A549 (cell line): ENCODE data around the gene MBLAC1. TPM values are rescaled to one million over a fixed set of nuclear protein-coding genes. Genes with fewer than 3 reads are reported as not detected.

Experiments
- ATAC-seq, 2 experiments: fragments of 200-7000 bp in 1 of 2; fragments of >200 bp in 1 of 2; cut with Nextera tagmentation in 1 of 2; cut with Tn5 transposase in 1 of 2; 3 replicates each; pipeline versions ENCODE4 v1.8.0 to v1.9.1; 2018 to 2020; ENCODE audit warnings: mild to moderate bottlenecking in 1 of 2, moderate library complexity in 1 of 2
- CTCF ChIA-PET: fragments of 300-600 bp; sonication (Branson Sonifier 250); formaldehyde crosslinking; extraction: SDS; loops from one replicate; lab custom pipeline; 2021; ENCODE audit warnings: antibody characterized with exemption, inconsistent platforms; lab: Yijun Ruan, JAX
- POLR2A ChIA-PET: fragments of 350-600 bp; formaldehyde crosslinking; extraction: SDS; loops from one replicate; lab custom pipeline; 2021; ENCODE audit warnings: antibody characterized with exemption, inconsistent platforms; lab: Yijun Ruan, JAX
- DNase-seq, 2 experiments: peaks; one replicate each; pipeline versions ENCODE4 v3.0.0 to v3.0.0-alpha.2; 2011 to 2016; ENCODE audit warnings: low read depth in 1 of 2, low spot score in 1 of 2
- FAIRE-seq: peaks from 2 replicates; lab custom pipeline; 2011; peaks lifted over from hg19 to GRCh38; lab: Jason Lieb, UNC
- H3K27ac ChIP-seq, 2 experiments: fragments of >200 bp; sonication (Bioruptor Twin); formaldehyde crosslinking; 3 replicates each; pipeline ENCODE4 v1.5.1; 2016 to 2017
- H3K4me1 ChIP-seq: fragments of >200 bp; sonication (Bioruptor Twin); formaldehyde crosslinking; 3 replicates; pipeline ENCODE4 v1.6.1; 2016
- H3K4me2 ChIP-seq: fragments of >200 bp; sonication (Bioruptor Twin); formaldehyde crosslinking; 3 replicates; pipeline ENCODE4 v1.6.1; 2016
- H3K4me3 ChIP-seq: fragments of >200 bp; sonication (Bioruptor Twin); formaldehyde crosslinking; 3 replicates; pipeline ENCODE4 v1.5.1; 2016
- H3K9me3 ChIP-seq: fragments of >200 bp; sonication (Bioruptor Twin); formaldehyde crosslinking; 3 replicates; pipeline ENCODE4 v1.6.1; 2016
- CBX2 ChIP-seq: fragments of 200-600 bp; sonication (generic); IDR thresholded peaks from 2 replicates; pipeline ENCODE4 v1.6.1; 2016; ENCODE audit warnings: low read depth, mild to moderate bottlenecking, borderline replicate concordance
- CBX8 ChIP-seq: fragments of 200-600 bp; sonication (generic); IDR thresholded peaks from 2 replicates; pipeline ENCODE4 v1.6.1; 2016
- EHF ChIP-seq: fragments of 250-450 bp; sonication (Bioruptor Pico); IDR thresholded peaks from 2 replicates; pipeline ENCODE4 v1.5.0; 2020; ENCODE audit warnings: mild to moderate bottlenecking
- EP300 ChIP-seq, 2 experiments: fragments of >200 bp; sonication (Bioruptor Twin); formaldehyde crosslinking; IDR thresholded peaks; 2 replicates in 1 of 2; 3 replicates in 1 of 2; pipeline ENCODE4 v1.6.1; 2016 to 2017
- HOXA7 ChIP-seq: fragments of 250-450 bp; sonication (Bioruptor Pico); IDR thresholded peaks from 2 replicates; pipeline ENCODE4 v1.5.0; 2020; ENCODE audit warnings: mild to moderate bottlenecking, moderate library complexity
- HOXB13 ChIP-seq: fragments of 250-450 bp; sonication (Bioruptor Pico); IDR thresholded peaks from 2 replicates; pipeline ENCODE4 v1.5.0; 2020; ENCODE audit warnings: low read depth, mild to moderate bottlenecking, moderate library complexity
- JUNB ChIP-seq: fragments of >200 bp; sonication (Bioruptor Twin); formaldehyde crosslinking; IDR thresholded peaks from 2 replicates; pipeline ENCODE4 v1.6.1; 2016
- MYC ChIP-seq: IDR thresholded peaks from 2 replicates; pipeline ENCODE4 v1.6.1; 2012; ENCODE audit warnings: mild to moderate bottlenecking, inconsistent platforms, low read length, improper control_type of control experiment, borderline replicate concordance
- NFE2L2 ChIP-seq: fragments of 150-350 bp; conservative IDR thresholded peaks from 2 replicates; pipeline ENCODE4 v1.6.1; 2014; ENCODE audit warnings: low read length
- NPAS2 ChIP-seq: fragments of 250-450 bp; sonication (Bioruptor Pico); IDR thresholded peaks from 2 replicates; pipeline ENCODE4 v1.8.0; 2022; ENCODE audit warnings: mild to moderate bottlenecking, moderate library complexity, borderline replicate concordance
- NR3C1 ChIP-seq: fragments of >200 bp; sonication (Bioruptor Twin); formaldehyde crosslinking; IDR thresholded peaks from 3 replicates; pipeline ENCODE4 v1.6.1; 2017
- PHF8 ChIP-seq: fragments of 200-600 bp; sonication (generic); IDR thresholded peaks from 2 replicates; pipeline ENCODE4 v1.6.1; 2016; ENCODE audit warnings: low read depth, mild to moderate bottlenecking, antibody characterized with exemption, moderate library complexity, borderline replicate concordance
- POLR2A ChIP-seq: IDR thresholded peaks from 2 replicates; pipeline ENCODE4 v1.6.1; 2012; ENCODE audit warnings: mild to moderate bottlenecking, low read length
- RFX5 ChIP-seq: fragments of 450-650 bp; IDR thresholded peaks from 2 replicates; pipeline ENCODE4 v1.7.1; 2014; ENCODE audit warnings: antibody characterized with exemption, mild to moderate bottlenecking, moderate library complexity
- TFCP2L1 ChIP-seq: fragments of 250-450 bp; sonication (Bioruptor Pico); IDR thresholded peaks from 2 replicates; pipeline ENCODE4 v1.5.0; 2021; ENCODE audit warnings: mild to moderate bottlenecking
- TP53 ChIP-seq: fragments of 250-450 bp; sonication (Bioruptor Pico); IDR thresholded peaks from 2 replicates; pipeline ENCODE4 v1.5.0; 2021; ENCODE audit warnings: mild to moderate bottlenecking, moderate library complexity
- ZNF302 ChIP-seq: fragments of 250-450 bp; sonication (Bioruptor Pico); IDR thresholded peaks from 2 replicates; pipeline ENCODE4 v1.9.0; 2021; ENCODE audit warnings: inconsistent platforms, mild to moderate bottlenecking, moderate library complexity
- WGBS: methylation state at CpG from one replicate; pipeline ENCODE4 v1.1.6; 2017; ENCODE audit errors: missing lambda C conversion rate; 5-methylcytosine and 5-hydroxymethylcytosine counted together
- polyA plus RNA-seq, 4 experiments: library from polyadenylated mRNA; depleted of rRNA in 3 of 4; stranded (reverse); fragments of >200 nt; fragmentation: RNase III in 1 of 4; extraction: RNeasy Plus Mini Kit Qiagen cat#74134 plus additional on column Dnase treatment in 1 of 4; gene quantifications; 2 replicates in 3 of 4; 3 replicates in 1 of 4; pipeline ENCODE4 v1.2.3, GENCODE V29; 2011 to 2017
- TF ChIP-seq, protein P1 (sequence below): fragments of 250-450 bp; sonication (Bioruptor Pico); IDR thresholded peaks from 2 replicates; pipeline ENCODE4 v1.5.0; 2020; ENCODE audit warnings: low read depth, mild to moderate bottlenecking, moderate library complexity
- TF ChIP-seq, protein P2 (sequence below): fragments of 200-600 bp; sonication (generic); IDR thresholded peaks from 2 replicates; pipeline ENCODE4 v1.6.1; 2016; ENCODE audit warnings: antibody characterized with exemption, mild to moderate bottlenecking, moderate library complexity
- TF ChIP-seq, protein P3 (sequence below): fragments of >200 bp; sonication (Bioruptor Twin); formaldehyde crosslinking; IDR thresholded peaks from 3 replicates; pipeline ENCODE4 v1.5.1; 2016

MBLAC1 gene
- polyA plus RNA-seq, 2 of the 4 experiments (the other 2 are of a cell fraction): 0.63 to 2.6 TPM

DNA sequence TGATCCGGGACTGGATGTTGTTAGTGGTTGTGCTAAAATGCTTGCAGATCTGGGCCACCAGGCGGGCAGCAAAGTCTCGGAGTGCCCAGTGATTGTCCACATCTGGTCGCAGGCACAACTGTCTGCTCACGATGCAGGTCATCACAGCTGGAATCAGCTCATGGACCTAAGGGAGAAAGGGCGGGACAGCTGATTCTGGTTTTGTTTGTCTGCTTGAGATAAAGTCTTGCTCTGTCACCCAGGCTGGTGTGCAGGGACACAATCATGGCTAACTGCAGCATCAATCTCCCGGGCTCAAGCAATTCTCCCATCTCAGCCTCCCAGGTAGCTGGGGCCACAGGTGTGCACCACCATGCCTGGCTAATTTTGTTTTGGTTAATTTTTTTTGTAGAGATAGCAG, 15.6 kb upstream of the MBLAC1 start:
- Histone ChIP-seq H3K4me1 (no peaks in the 10 kb centered on the region), H3K9me3 (no peaks in the 10 kb centered on the region), H3K27ac (no peak overlapping the region), H3K4me3 (no peak overlapping the region), H3K4me2 (no peak overlapping the region)
- WGBS: 92% methylated on average over 7 of the region's 7 CpGs
- POLR2A ChIA-PET: interaction anchor here (3.0 kb wide), 1 partner anchor 10 kb away, joined by 19 read pairs; the partner anchor contains the start of genes AP4M1 and MCM7
- CTCF ChIA-PET: interaction anchor here (1.8 to 3.3 kb wide), 2 partner anchors 9 to 21 kb away, joined by 8 to 19 read pairs; partner anchors contain the start of genes AP4M1 and MCM7
- FAIRE-seq (no peak), ATAC-seq (no peak), DNase-seq (no peak)
- TF ChIP-seq TFCP2L1 (CRISPR knock-in tag) (no peak), HOXB13 (CRISPR knock-in tag) (no peak), EHF (CRISPR knock-in tag) (no peak), JUNB (no peak)

DNA sequence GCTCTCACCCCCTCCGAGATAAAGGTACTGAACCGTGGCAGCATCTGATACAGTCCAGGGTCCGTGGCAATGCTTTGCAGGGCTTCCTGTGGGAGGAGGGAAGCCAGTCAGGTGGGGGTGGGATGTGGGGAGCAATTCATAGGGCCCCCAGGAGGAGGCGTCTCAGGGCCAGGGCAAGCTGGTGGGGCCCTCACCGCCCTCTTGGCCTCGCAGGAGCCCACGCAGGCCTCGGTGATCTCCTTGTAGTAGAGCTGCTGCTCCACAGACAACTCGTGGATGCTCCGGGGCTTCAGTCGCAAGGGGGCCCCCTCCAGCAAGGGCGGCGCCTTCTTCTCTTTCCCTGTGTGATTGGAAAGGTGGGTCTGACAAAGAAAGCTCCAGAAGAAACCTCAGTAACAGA, 14.9 kb upstream of the MBLAC1 start:
- Histone ChIP-seq H3K4me3 (no peak overlapping the region), H3K9me3 (no peaks in the 10 kb centered on the region), H3K4me1 (no peaks in the 10 kb centered on the region), H3K27ac (no peak overlapping the region), H3K4me2 (no peak overlapping the region)
- no peak for FAIRE-seq
- 92% methylated on average over 12 of the region's 13 CpGs for WGBS
- CTCF ChIA-PET: interaction anchor here (1.8 to 3.3 kb wide), 2 partner anchors 10 to 20 kb away, joined by 8 to 19 read pairs; partner anchors contain the start of genes AP4M1 and MCM7
- POLR2A ChIA-PET: interaction anchor here (0.7 to 3.0 kb wide), 2 partner anchors 11 to 15 kb away, joined by 3 to 19 read pairs; partner anchors contain the start of genes AP4M1, MBLAC1 and MCM7
- ATAC-seq: peak in 1 of 2 experiments; percentile 6; a peak in 2 of 6 replicates
- no peak for TF ChIP-seq HOXA7 (CRISPR knock-in tag)
- TF ChIP-seq RFX5: no peak
- DNase-seq: no peak

DNA sequence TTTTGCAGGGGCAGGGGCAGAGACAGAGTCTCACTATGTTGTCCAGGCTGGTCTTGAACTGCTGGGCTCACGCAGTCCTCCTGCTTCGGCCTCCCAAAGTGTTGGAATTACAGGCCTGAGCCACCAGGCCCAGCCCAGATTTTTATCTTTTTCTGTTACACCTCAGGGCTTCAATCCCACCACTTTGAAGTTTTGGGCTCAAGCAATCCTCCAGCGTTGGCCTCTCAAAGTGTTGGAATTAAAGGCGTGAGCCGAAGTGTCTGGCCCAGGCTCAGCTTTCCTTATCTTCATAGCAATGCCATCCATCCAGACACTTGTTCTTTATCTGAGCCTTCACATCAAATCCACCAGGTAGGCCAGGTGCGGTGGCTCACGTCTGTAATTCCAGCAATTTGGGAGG, 11.7 kb upstream of the MBLAC1 start:
- ChIA-PET POLR2A (interaction anchor here (0.5 to 1.5 kb wide), 2 partner anchors 14 to 39 kb away, joined by 3 to 5 read pairs; partner anchors contain the start of genes AP4M1 and MCM7), CTCF (interaction anchor here (0.8 to 2.1 kb wide), 4 partner anchors 10 to 123 kb away, joined by 3 to 9 read pairs (median 4); no protein-coding TSS in a partner anchor)
- H3K4me1 ChIP-seq: peaks cover 6% of the 10 kb centered on the region; the same call in 2 of the 3 replicates
- no peaks in the 10 kb centered on the region for H3K9me3 ChIP-seq
- ATAC-seq (no peak), FAIRE-seq (no peak), DNase-seq (no peak)
- H3K27ac ChIP-seq: no peak overlapping the region
- H3K4me2 ChIP-seq: no peak overlapping the region
- TF ChIP-seq JUNB (no peak), CBX2 (no peak), EP300 (IDR thresholded peaks at IDR 0.05) (no peak), NR3C1 (no peak), HOXB13 (CRISPR knock-in tag) (no peak), POLR2A (no peak), MYC (no peak), CBX8 (no peak), PHF8 (no peak), TP53 (CRISPR knock-in tag) (no peak), RFX5 (no peak), ZNF302 (CRISPR knock-in tag) (no peak), NFE2L2 (no peak), NPAS2 (CRISPR knock-in tag) (no peak)
- TF ChIP-seq, protein P1, sequence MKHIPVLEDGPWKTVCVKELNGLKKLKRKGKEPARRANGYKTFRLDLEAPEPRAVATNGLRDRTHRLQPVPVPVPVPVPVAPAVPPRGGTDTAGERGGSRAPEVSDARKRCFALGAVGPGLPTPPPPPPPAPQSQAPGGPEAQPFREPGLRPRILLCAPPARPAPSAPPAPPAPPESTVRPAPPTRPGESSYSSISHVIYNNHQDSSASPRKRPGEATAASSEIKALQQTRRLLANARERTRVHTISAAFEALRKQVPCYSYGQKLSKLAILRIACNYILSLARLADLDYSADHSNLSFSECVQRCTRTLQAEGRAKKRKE (CRISPR knock-in tag): no peak
- TF ChIP-seq, protein P2, sequence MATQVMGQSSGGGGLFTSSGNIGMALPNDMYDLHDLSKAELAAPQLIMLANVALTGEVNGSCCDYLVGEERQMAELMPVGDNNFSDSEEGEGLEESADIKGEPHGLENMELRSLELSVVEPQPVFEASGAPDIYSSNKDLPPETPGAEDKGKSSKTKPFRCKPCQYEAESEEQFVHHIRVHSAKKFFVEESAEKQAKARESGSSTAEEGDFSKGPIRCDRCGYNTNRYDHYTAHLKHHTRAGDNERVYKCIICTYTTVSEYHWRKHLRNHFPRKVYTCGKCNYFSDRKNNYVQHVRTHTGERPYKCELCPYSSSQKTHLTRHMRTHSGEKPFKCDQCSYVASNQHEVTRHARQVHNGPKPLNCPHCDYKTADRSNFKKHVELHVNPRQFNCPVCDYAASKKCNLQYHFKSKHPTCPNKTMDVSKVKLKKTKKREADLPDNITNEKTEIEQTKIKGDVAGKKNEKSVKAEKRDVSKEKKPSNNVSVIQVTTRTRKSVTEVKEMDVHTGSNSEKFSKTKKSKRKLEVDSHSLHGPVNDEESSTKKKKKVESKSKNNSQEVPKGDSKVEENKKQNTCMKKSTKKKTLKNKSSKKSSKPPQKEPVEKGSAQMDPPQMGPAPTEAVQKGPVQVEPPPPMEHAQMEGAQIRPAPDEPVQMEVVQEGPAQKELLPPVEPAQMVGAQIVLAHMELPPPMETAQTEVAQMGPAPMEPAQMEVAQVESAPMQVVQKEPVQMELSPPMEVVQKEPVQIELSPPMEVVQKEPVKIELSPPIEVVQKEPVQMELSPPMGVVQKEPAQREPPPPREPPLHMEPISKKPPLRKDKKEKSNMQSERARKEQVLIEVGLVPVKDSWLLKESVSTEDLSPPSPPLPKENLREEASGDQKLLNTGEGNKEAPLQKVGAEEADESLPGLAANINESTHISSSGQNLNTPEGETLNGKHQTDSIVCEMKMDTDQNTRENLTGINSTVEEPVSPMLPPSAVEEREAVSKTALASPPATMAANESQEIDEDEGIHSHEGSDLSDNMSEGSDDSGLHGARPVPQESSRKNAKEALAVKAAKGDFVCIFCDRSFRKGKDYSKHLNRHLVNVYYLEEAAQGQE: no peak
- TF ChIP-seq, protein P3, sequence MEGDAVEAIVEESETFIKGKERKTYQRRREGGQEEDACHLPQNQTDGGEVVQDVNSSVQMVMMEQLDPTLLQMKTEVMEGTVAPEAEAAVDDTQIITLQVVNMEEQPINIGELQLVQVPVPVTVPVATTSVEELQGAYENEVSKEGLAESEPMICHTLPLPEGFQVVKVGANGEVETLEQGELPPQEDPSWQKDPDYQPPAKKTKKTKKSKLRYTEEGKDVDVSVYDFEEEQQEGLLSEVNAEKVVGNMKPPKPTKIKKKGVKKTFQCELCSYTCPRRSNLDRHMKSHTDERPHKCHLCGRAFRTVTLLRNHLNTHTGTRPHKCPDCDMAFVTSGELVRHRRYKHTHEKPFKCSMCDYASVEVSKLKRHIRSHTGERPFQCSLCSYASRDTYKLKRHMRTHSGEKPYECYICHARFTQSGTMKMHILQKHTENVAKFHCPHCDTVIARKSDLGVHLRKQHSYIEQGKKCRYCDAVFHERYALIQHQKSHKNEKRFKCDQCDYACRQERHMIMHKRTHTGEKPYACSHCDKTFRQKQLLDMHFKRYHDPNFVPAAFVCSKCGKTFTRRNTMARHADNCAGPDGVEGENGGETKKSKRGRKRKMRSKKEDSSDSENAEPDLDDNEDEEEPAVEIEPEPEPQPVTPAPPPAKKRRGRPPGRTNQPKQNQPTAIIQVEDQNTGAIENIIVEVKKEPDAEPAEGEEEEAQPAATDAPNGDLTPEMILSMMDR: no peak
- H3K4me3 ChIP-seq: no peak overlapping the region
- 91% methylated on average over 7 of the region's 7 CpGs for WGBS
